Renal cortex interstitium (tissue), 11 donors: Measurements from ENCODE around the gene ALK. TPM values are rescaled to one million over a fixed set of nuclear protein-coding genes. Genes with fewer than 3 reads are reported as not detected.
A peak's percentile ranks its signal among the peaks of the same experiment; 100 is the strongest.

Experiments used
- DNase-seq, 11 donors: peaks; one replicate each; pipeline ENCODE4 v3.0.0-alpha.2; 2013; ENCODE audit warnings: low read depth in 9 of 11, low spot score in 4 of 11; ENCODE audit errors: extremely low read depth in 1 of 11
- polyA plus RNA-seq, 3 donors: library from polyadenylated mRNA; unstranded; fragments of 120-200 nt; gene quantifications; one replicate each; pipeline ENCODE4 v1.2.1, GENCODE V29; 2013; ENCODE audit not compliant: insufficient read length in 3 of 3

The ALK gene
- polyA plus RNA-seq, 3 donors = 0.17 to 0.60 (median 0.35) TPM

DNA sequence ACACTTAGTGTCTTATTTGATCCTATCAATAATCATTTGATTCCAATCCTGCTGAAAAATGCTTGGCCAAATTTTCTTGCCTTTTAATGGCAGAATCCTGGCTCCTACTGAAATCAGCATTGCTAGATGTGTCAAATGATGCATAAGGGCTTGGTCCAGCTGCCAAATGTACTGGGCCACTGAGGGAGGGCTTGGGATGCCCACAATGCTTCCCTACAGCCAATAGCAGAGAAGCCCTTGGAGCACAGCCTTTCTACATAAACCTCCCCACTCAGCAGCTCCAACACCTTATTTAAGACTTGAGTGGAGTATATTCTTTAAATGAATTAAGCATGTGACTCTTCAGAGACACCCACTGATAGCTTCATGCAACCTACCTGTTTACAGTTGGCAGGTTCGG is 3.6 kb downstream of the ALK start:
- no peak for DNase-seq

- DNase-seq = no peak
Measured at GRCh38 chr2:29916571-29916970, 4.8 kb downstream of the ALK start.

GRCh38 chr2:29910960-29911359 is 10.4 kb downstream of the ALK start:
- DNase-seq = no peak

GRCh38 chr2:29910465-29910864 is 10.9 kb downstream of the ALK start:
- DNase-seq = no peak

- no peak for DNase-seq
Measured at GRCh38 chr2:29902356-29902755, 19.0 kb downstream of the ALK start.

- DNase-seq = no peak
Measured at GRCh38 chr2:29900971-29901633, 20.3 kb downstream of the ALK start.

GRCh38 chr2:29898999-29899398 is 22.4 kb downstream of the ALK start:
- DNase-seq = no peak

GRCh38 chr2:29894822-29895614 is 26.4 kb downstream of the ALK start:
- no peak for DNase-seq

- DNase-seq = no peak
Measured at GRCh38 chr2:29892585-29893259, 28.7 kb downstream of the ALK start.

GRCh38 chr2:29881089-29881730 is 40.2 kb downstream of the ALK start:
- no peak for DNase-seq

DNA sequence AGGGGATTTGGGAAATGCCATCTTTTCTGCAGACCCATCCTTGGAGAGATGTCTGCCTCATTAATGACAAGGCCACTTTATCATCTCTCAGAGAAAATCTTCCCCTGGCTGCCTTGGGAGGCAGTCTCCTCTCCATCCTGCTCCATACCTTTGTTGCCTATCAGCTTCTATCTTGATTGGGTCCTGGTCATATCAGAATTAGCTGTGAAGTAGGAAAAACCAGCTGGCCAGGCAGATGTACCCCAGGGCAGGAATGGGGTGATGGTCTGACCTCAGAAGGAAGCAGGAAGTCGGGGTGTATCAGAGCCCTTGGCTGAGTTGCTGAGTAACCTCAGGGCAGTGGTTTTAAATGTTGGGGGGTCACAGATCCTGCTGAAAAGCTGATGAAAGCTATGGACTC is 41.3 kb downstream of the ALK start:
- DNase-seq = no peak

DNA sequence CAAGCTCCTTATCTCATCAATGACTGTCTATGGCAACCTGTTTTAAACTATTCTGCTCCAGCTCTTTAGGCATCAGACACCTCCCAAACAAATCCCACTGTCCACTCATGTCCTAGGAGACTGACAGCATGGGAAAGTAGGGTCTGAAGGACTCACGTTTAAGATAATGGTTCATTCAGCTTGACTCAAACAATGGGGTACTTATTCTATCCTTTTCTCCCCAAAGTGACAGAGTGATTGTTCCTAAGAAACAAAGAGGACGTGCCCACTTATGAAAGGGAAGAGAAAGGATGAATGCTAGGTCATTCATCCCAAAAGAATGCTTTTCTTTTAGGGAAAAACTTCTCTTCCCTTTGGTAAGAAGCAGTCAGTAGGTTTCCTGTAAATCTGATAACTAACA is 41.9 kb downstream of the ALK start:
- DNase-seq = no peak

GRCh38 chr2:29878898-29879297 is 42.5 kb downstream of the ALK start:
- peak in 2 of 11 donors; percentile 11 to 31 for DNase-seq

DNA sequence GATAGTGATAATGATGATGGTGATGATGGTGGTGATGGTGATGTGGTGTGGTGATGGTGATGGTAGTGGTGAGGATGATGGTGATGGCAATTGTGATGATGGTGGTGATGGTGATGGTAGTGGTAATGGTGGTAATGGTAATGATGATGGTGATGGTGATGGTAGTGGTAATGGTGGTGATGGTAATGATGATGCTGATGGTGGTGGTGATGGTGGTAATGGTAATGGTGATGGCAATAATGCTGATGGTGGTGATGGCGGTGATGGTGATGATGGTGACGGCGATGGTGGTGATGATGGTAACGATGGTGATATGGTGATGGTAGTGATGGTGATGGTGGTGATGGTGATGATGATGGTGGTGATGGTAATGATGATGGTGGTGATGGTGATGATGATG is 45.0 kb downstream of the ALK start:
- DNase-seq = no peak

DNA sequence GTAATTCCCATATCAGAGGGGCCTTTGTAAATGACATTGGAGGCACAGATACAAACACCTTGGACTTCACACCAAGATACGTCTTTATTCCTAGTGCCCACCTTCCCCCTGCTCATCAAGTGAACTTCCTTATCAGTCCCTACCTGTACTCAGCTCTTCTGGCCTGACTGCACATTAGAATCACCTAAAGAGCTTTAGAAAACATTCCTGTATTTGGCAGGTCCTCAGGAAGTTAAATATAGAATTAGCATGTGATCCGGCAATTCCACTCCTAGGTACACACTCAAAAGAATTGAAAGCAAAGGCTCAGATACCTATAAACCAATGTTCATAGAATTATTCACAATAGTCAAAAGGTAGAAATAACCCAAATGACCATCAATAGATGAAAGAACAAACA is 46.6 kb downstream of the ALK start:
- DNase-seq = no peak

- no peak for DNase-seq
Measured at GRCh38 chr2:29872870-29873269, 48.5 kb downstream of the ALK start.

GRCh38 chr2:29871541-29871940 is 49.8 kb downstream of the ALK start:
- no peak for DNase-seq

DNA sequence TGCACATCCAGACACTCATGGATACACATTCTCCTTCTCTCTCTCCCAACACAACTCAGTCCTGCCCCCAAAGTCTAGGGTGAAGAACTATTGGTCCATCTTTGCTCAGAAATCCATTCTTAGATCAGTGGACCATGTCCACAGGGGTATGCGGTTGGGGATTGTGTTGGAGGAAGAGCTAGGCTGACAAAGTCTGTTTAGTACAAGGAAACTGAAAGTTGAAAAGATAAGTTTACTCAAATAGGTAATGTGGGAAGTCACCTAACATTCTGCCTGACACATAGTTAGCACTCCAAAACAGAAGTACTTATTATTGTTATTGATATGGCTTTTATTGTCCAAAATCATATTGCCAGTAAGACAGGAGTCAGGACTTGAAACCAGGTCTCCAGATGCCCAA is 55.9 kb downstream of the ALK start:
- no peak for DNase-seq

- no peak for DNase-seq
Measured at GRCh38 chr2:29864988-29865387, 56.4 kb downstream of the ALK start.
